Measurements from ENCODE around the gene SLC38A3. TPM values are rescaled to one million over a fixed set of nuclear protein-coding genes. Genes with fewer than 3 reads are reported as not detected.

SLC38A3 gene
- total and polyA plus RNA-seq, 2 donors (not counting 1 experiment from before 2014, with no cell fraction given) = not detected

GRCh38 chr3:50246517-50246954 is 41.5 kb downstream of the SLC38A3 start:
- Mint-ChIP-seq H3K4me3 (peak overlapping the region; percentile 82), H3K9me3 (ENCODE audit: insufficient read depth) (no peaks in the 10 kb centered on the region), H3K4me1 (peaks cover 82% of the 10 kb centered on the region), H3K27me3 (no peaks in the 10 kb centered on the region), H3K27ac (peak overlapping the region; percentile 89)
- Histone ChIP-seq H3K4me1 (ENCODE audit: control insufficient read depth in 2 of 2, insufficient read depth in 2 of 2, low read length in 2 of 2) (peaks cover 61 to 93% of the 10 kb centered on the region in 2 donors), H3K27ac (ENCODE audit: low read length in 2 of 2) (peak overlapping the region; percentile 76 to 86), H3K36me3 (replicated peaks in 1 of 2; ENCODE audit: control extremely low read depth in 1 of 2, control insufficient read depth in 1 of 2, extremely low read depth in 1 of 2, insufficient read depth in 2 of 2, low read length in 1 of 2) (peaks cover 0 to 56% of the 10 kb centered on the region in 2 experiments), H3K27me3 (replicated peaks in 1 of 4; ENCODE audit: control extremely low read depth in 1 of 4, control insufficient read depth in 3 of 4, insufficient read depth in 4 of 4, low read length in 3 of 4) (no peaks in the 10 kb centered on the region), H3K9me3 (ENCODE audit: control extremely low read depth in 1 of 3, control insufficient read depth in 2 of 3, insufficient read depth in 1 of 3, low read length in 2 of 3) (no peaks in the 10 kb centered on the region), H3K79me2 (ENCODE audit: control insufficient read depth, insufficient read depth, low read length) (peaks cover 100% of the 10 kb centered on the region), H3K9ac (ENCODE audit: low read length) (peak overlapping the region; percentile 52), H2AFZ (ENCODE audit: insufficient read depth, low read depth, low read length, poor library complexity, severe bottlenecking) (no peak overlapping the region), H4K20me1 (ENCODE audit: control insufficient read depth, insufficient read depth, low read length, poor library complexity, severe bottlenecking) (peaks cover 96% of the 10 kb centered on the region), H3K4me3 (ENCODE audit: control extremely low read depth in 1 of 5, extremely low read depth in 1 of 5, insufficient read depth in 1 of 5, low read depth in 2 of 5, low read length in 4 of 5) (peak overlapping the region in 4 of 5 experiments; percentile 37 to 50 (median 40)), H3K4me2 (replicated peaks; ENCODE audit: low read depth, low read length, poor library complexity, severe bottlenecking) (peak overlapping the region; percentile 81)
- POLR2A ChIA-PET = interaction anchor here (0.6 to 1.8 kb wide), 8 partner anchors 11 to 90 kb away, joined by 3 to 10 read pairs (median 4); partner anchors contain the start of gene GNAI2
- intact Hi-C loops (cut with micrococcal nuclease) = loop anchor here (1.0 to 2.0 kb wide), 6 partner anchors 8 to 52 kb away; partner anchors contain the start of gene IFRD2
- CTCF ChIA-PET = interaction anchor here (0.7 to 27.3 kb wide), 21 partner anchors 12 to 125 kb away, joined by 3 to 596 read pairs (median 4); partner anchors contain the start of genes GNAI2, GNAT1 and IFRD2
- ATAC-seq (ENCODE audit: low read depth) = peak; percentile 12
- no peak for DNase-seq
- WGBS (ENCODE audit: insufficient coverage) = 7% methylated on average over 10 of the region's 10 CpGs
- TF ChIP-seq, protein P1, sequence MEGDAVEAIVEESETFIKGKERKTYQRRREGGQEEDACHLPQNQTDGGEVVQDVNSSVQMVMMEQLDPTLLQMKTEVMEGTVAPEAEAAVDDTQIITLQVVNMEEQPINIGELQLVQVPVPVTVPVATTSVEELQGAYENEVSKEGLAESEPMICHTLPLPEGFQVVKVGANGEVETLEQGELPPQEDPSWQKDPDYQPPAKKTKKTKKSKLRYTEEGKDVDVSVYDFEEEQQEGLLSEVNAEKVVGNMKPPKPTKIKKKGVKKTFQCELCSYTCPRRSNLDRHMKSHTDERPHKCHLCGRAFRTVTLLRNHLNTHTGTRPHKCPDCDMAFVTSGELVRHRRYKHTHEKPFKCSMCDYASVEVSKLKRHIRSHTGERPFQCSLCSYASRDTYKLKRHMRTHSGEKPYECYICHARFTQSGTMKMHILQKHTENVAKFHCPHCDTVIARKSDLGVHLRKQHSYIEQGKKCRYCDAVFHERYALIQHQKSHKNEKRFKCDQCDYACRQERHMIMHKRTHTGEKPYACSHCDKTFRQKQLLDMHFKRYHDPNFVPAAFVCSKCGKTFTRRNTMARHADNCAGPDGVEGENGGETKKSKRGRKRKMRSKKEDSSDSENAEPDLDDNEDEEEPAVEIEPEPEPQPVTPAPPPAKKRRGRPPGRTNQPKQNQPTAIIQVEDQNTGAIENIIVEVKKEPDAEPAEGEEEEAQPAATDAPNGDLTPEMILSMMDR (IDR thresholded peaks at IDR 0.05) = peak; percentile 50
- no peak for TF ChIP-seq EZH2 (IDR thresholded peaks at IDR 0.05; ENCODE audit: borderline replicate concordance, insufficient read depth, low read depth, low read length, poor library complexity, severe bottlenecking)

DNA sequence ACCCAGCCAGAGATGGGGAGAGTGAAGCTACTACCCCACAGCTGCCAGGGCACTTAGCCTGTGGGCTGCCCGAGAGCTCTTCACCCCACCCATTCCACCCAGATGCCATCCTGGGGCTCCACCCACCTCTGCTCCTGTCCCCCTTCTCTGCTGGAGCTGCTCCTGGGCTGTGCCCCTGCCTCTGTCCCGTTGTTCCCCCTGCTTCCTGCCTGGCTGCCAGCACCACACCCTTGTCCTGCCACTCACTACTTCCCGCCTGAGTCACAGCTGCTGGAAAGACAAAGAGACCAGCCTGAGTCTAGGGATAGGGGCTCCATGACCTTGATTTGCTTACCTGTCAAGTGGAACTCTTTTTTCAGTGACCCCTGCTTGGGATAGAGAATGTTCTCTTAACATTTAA is 43.3 kb downstream of the SLC38A3 start:
- peaks cover 66% of the 10 kb centered on the region for H3K4me1 Mint-ChIP-seq
- POLR2A ChIA-PET = no interaction called here

More for the DNA sequence above, 43.3 kb downstream of the SLC38A3 start:
- H3K4me2 ChIP-seq (replicated peaks; ENCODE audit: low read depth, low read length, poor library complexity, severe bottlenecking) = peak overlapping the region; percentile 0
- H3K4me1 ChIP-seq (ENCODE audit: control insufficient read depth in 2 of 2, insufficient read depth in 2 of 2, low read length in 2 of 2) = peaks cover 42 to 77% of the 10 kb centered on the region in 2 donors
- peaks cover 0 to 71% of the 10 kb centered on the region in 2 experiments for H3K36me3 ChIP-seq (replicated peaks in 1 of 2; ENCODE audit: control extremely low read depth in 1 of 2, control insufficient read depth in 1 of 2, extremely low read depth in 1 of 2, insufficient read depth in 2 of 2, low read length in 1 of 2)
- no peaks in the 10 kb centered on the region for H3K27me3 ChIP-seq (replicated peaks in 1 of 4; ENCODE audit: control extremely low read depth in 1 of 4, control insufficient read depth in 3 of 4, insufficient read depth in 4 of 4, low read length in 3 of 4)
- 58% methylated on average over 3 of the region's 3 CpGs for WGBS (ENCODE audit: insufficient coverage)
- no peaks in the 10 kb centered on the region for H3K9me3 ChIP-seq (ENCODE audit: control extremely low read depth in 1 of 3, control insufficient read depth in 2 of 3, insufficient read depth in 1 of 3, low read length in 2 of 3)
- Mint-ChIP-seq H3K27me3 (no peaks in the 10 kb centered on the region), H3K9me3 (ENCODE audit: insufficient read depth) (no peaks in the 10 kb centered on the region), H3K4me3 (no peak overlapping the region), H3K27ac (peak overlapping the region; percentile 70)
- CTCF ChIA-PET = interaction anchor here (0.7 to 27.3 kb wide), 6 partner anchors 10 to 73 kb away, joined by 3 to 596 read pairs (median 40); partner anchors contain the start of genes GNAI2 and GNAT1
- no peak for ATAC-seq (ENCODE audit: low read depth)
- no peak overlapping the region for H2AFZ ChIP-seq (ENCODE audit: insufficient read depth, low read depth, low read length, poor library complexity, severe bottlenecking)
- DNase-seq = no peak
- no peak overlapping the region for H3K4me3 ChIP-seq (ENCODE audit: control extremely low read depth in 1 of 5, extremely low read depth in 1 of 5, insufficient read depth in 1 of 5, low read depth in 2 of 5, low read length in 4 of 5)
- no peak for TF ChIP-seq EZH2 (IDR thresholded peaks at IDR 0.05; ENCODE audit: borderline replicate concordance, insufficient read depth, low read depth, low read length, poor library complexity, severe bottlenecking)
- TF ChIP-seq, protein P1 (IDR thresholded peaks at IDR 0.05) = no peak
- peaks cover 98% of the 10 kb centered on the region for H4K20me1 ChIP-seq (ENCODE audit: control insufficient read depth, insufficient read depth, low read length, poor library complexity, severe bottlenecking)
- peaks cover 100% of the 10 kb centered on the region for H3K79me2 ChIP-seq (ENCODE audit: control insufficient read depth, insufficient read depth, low read length)
- intact Hi-C loops (cut with micrococcal nuclease) = no loop called here
- H3K27ac ChIP-seq (ENCODE audit: low read length in 2 of 2) = peak overlapping the region in 1 of 2 donors; percentile 45
- H3K9ac ChIP-seq (ENCODE audit: low read length) = no peak overlapping the region

All from B cell (primary cell).